Lung (tissue), 12 donors: Measurements from ENCODE around the gene SMG6. TPM values are rescaled to one million over a fixed set of nuclear protein-coding genes. Genes with fewer than 3 reads are reported as not detected.

Experiments
- ATAC-seq: fragments of 200-7000 bp; cut with Tn5 transposase; one replicate; pipeline ENCODE4 v1.9.1; 2020; ENCODE audit warnings: moderate number of reproducible peaks; ENCODE audit not compliant: insufficient read depth, low FRiP score
- DNase-seq, 3 donors: peaks; one replicate each; pipeline ENCODE4 v3.0.0-alpha.2; 2013 to 2017
- H3K27ac ChIP-seq, 2 donors: one replicate each; pipeline ENCODE4 v1.5.1; 2013; ENCODE audit warnings: mild to moderate bottlenecking in 2 of 2, moderate library complexity in 2 of 2, control low read depth in 1 of 2, inconsistent platforms in 1 of 2, low read depth in 1 of 2, low read length in 1 of 2
- H3K27me3 ChIP-seq, 3 donors: one replicate each; pipeline ENCODE4 v1.5.1; 2013; ENCODE audit warnings: low read length in 2 of 3; ENCODE audit not compliant: control insufficient read depth in 3 of 3, insufficient read depth in 3 of 3
- H3K36me3 ChIP-seq, 4 donors: one replicate each; pipeline ENCODE4 v1.5.1; 2013; ENCODE audit warnings: low read length in 4 of 4, mild to moderate bottlenecking in 1 of 4, moderate library complexity in 1 of 4; ENCODE audit not compliant: control insufficient read depth in 4 of 4, insufficient read depth in 4 of 4
- H3K4me1 ChIP-seq, 5 donors: one replicate each; pipeline ENCODE4 v1.5.1; 2013; ENCODE audit warnings: low read length in 5 of 5, mild to moderate bottlenecking in 2 of 5, moderate library complexity in 1 of 5; ENCODE audit not compliant: control insufficient read depth in 5 of 5, insufficient read depth in 5 of 5
- H3K4me3 ChIP-seq: one replicate; pipeline ENCODE4 v1.5.1; 2013; ENCODE audit warnings: mild to moderate bottlenecking, control low read depth, moderate library complexity
- H3K9ac ChIP-seq, 2 donors: one replicate each; pipeline ENCODE4 v1.5.1; 2013; ENCODE audit warnings: low read length in 2 of 2, control low read depth in 1 of 2; ENCODE audit not compliant: insufficient read depth in 1 of 2
- H3K9me3 ChIP-seq, 4 donors: one replicate each; pipeline ENCODE4 v1.5.1; 2013; ENCODE audit warnings: low read length in 3 of 4, mild to moderate bottlenecking in 1 of 4, moderate library complexity in 1 of 4; ENCODE audit not compliant: control insufficient read depth in 4 of 4, insufficient read depth in 3 of 4
- WGBS, 2 donors: extraction: QIAGEN DNeasy Blood & Tissue Kit; methylation state at CpG; one replicate each; pipeline ENCODE4 v1.1.7; 2013; 5-methylcytosine and 5-hydroxymethylcytosine counted together
- polyA plus RNA-seq, 2 donors: library from polyadenylated mRNA; stranded (reverse); fragments of 200-250 nt; gene quantifications; one replicate each; pipeline ENCODE4 v1.2.1, GENCODE V29; 2013
- total RNA-seq, 2 donors: library from RNA; depleted of rRNA in 1 of 2; stranded (reverse); fragments of >200 nt in 1 of 2; gene quantifications; one replicate each; pipeline ENCODE4 v1.2.1, GENCODE V29; 2014 to 2021
- TF ChIP-seq, protein P1 (sequence below): IDR thresholded peaks from 2 replicates; pipeline ENCODE4 v1.5.1; 2012; ENCODE audit warnings: mild to moderate bottlenecking; ENCODE audit errors: control extremely low read depth, extremely low read depth
- donor health status: control.
- donor health status: control.
- donor health status: Bipolar disorder and iron deficiency.
- donor health status: healthy.
- donor health status: DM: yes; HTN: yes; CAD: no.

The SMG6 gene
- total and polyA plus RNA-seq, 4 donors = 17.6 to 45.1 (median 28.9) TPM

DNA sequence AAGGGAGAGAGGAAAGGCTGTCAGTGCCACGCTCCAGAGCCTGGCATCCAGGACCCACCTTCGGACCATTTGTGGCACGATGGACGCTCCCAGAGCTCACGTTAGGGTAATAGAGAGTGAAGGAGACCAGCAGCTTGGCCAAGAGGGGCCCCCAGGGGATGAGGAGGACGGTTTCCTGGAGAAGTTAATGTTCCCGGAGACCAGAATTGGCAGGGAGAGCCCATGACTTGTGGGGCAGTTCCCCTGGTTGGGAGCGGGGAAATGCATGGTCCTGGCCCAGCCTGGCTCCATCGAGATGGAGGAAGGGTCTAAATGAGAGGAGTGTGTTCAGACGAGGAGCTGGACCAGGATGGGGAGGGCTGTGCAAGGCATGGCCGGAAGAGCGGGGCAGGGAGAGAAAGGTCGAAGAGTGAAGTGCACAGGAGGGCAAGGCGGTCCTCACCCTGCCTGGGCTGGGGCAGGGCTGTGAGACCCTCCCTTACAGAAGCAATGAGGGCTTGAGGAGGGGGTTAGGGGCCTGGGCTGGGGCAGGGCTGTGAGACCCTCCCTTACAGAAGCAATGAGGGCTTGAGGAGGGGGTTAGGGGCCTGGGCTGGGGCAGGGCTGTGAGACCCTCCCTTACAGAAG lies 251.5 kb downstream of the SMG6 start:
- Histone ChIP-seq H3K27ac (no peak overlapping the region), H3K36me3 (peaks cover 0 to 4% (median 0%) of the 10 kb centered on the region in 4 donors), H3K9ac (no peak overlapping the region), H3K9me3 (no peaks in the 10 kb centered on the region), H3K4me1 (peaks cover 7 to 24% (median 19%) of the 10 kb centered on the region in 5 donors), H3K4me3 (no peak overlapping the region), H3K27me3 (peaks cover 0 to 10% (median 2%) of the 10 kb centered on the region in 3 donors)
- WGBS, 2 donors = 53 to 58% methylated on average over 14 of the region's 14 CpGs
- ATAC-seq = no peak
- peak in 2 of 3 donors; percentile 19 to 34 for DNase-seq
- TF ChIP-seq, protein P1, sequence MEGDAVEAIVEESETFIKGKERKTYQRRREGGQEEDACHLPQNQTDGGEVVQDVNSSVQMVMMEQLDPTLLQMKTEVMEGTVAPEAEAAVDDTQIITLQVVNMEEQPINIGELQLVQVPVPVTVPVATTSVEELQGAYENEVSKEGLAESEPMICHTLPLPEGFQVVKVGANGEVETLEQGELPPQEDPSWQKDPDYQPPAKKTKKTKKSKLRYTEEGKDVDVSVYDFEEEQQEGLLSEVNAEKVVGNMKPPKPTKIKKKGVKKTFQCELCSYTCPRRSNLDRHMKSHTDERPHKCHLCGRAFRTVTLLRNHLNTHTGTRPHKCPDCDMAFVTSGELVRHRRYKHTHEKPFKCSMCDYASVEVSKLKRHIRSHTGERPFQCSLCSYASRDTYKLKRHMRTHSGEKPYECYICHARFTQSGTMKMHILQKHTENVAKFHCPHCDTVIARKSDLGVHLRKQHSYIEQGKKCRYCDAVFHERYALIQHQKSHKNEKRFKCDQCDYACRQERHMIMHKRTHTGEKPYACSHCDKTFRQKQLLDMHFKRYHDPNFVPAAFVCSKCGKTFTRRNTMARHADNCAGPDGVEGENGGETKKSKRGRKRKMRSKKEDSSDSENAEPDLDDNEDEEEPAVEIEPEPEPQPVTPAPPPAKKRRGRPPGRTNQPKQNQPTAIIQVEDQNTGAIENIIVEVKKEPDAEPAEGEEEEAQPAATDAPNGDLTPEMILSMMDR = no peak

DNA sequence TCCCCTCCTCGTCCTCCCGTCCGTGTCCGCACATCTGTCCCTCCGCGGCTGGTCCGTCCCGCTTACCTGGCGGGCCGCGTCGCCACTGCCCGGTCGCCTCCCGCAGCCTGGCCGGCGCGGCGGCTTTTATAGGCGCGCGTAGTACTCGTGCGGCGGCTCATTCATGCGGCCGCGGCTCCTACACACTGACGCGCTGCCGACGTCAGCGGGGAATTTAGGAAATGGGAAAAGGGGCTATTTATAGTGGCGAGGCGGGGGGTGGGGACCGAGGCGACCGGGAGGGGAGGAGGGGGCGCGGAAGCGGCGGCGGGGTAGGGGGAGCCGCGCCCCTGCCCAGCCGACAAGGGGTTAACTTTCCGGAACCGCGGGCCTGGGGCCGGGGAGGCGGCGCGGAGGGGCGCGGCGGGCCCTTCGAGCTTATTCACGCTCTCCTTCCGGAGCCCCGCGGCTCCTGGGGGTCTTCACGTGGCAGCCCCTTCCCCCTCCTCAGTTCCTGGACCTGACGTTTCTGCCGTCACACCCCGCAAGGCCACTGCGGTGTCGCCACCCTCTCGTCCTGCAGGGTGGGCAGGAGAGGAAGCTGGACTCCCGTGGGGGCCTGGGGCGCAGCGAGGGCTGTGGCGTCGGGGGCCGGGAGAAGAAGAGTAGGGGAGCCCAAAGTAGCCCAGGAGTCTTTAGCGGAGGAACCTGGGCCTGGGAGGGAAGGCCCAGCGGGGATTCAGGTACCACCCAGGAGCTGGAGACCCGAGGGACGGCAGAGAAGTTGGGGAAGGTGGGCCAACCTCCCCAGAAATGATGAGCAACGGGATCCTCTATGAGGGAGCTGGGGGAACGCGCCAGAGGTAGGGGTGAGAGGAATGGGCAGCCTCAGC lies 252.3 kb downstream of the SMG6 start:
- H3K27ac ChIP-seq = no peak overlapping the region
- TF ChIP-seq, protein P1 = no peak
- no peak for ATAC-seq
- H3K36me3 ChIP-seq = no peaks in the 10 kb centered on the region
- H3K9me3 ChIP-seq = no peaks in the 10 kb centered on the region
- peak in 2 of 3 donors; percentile 61 to 63 for DNase-seq
- H3K4me3 ChIP-seq = no peak overlapping the region
- H3K9ac ChIP-seq = no peak overlapping the region
- peaks cover 0 to 10% (median 2%) of the 10 kb centered on the region in 3 donors for H3K27me3 ChIP-seq
- peaks cover 7 to 24% (median 16%) of the 10 kb centered on the region in 5 donors for H3K4me1 ChIP-seq
- 6 to 8% methylated on average over 72 to 81 of the region's 81 CpGs for WGBS, 2 donors

DNA sequence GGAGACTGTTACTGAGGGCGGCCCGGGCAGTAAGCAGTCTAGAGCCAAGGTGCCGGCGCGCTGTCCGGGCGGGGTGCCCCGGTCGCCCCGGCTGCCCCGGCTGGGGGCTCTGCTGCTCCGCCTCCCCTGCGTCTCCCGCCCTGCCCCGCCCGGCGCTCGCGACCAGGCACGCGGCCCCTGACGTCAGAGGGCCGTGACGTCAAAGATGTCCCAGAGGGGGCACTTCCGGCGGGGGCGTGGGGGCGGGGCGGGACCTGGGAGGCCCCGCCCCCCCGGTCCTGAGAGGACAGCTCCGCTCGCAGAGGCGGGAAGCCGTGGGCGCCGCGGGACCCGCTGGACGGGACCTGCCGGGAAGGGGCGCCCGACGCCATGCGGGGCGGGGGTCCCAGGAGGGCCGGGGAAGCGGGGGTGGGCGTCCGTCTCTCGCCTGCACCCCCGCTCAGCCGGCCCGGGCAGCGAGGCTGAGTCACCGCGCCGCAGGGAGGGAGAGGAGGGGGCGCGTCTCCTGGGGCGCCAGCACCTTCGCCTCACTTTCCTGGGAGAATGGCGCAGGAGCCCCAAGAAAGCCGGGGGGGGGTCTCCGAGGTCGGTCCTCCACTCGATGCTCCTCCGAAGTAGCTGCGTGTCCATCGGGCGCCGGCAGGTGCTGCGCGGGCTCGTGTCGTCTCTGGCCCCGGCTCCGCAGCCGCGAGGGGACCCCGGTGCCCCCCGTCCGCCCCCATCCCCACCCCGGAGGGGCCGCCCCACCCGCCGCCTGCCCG lies 253.1 kb downstream of the SMG6 start:
- no peaks in the 10 kb centered on the region for H3K9me3 ChIP-seq
- H3K27me3 ChIP-seq = peaks cover 0 to 10% (median 2%) of the 10 kb centered on the region in 3 donors
- no peak overlapping the region for H3K9ac ChIP-seq
- ATAC-seq (peak; percentile 28), DNase-seq (peak; percentile 72 to 86 (median 78))
- no peak overlapping the region for H3K27ac ChIP-seq
- H3K36me3 ChIP-seq = no peaks in the 10 kb centered on the region
- H3K4me1 ChIP-seq = peaks cover 7 to 24% (median 14%) of the 10 kb centered on the region in 5 donors
- WGBS, 2 donors = 1% methylated on average over 20 to 88 of the region's 88 CpGs
- TF ChIP-seq, protein P1 = no peak
- peak overlapping the region; percentile 48 for H3K4me3 ChIP-seq
